HG02981 (cell line): ENCODE results near the gene PAPSS1.
"Not testable (repeated sequence)": the region's sequence is repeated elsewhere in the genome, so short reads cannot be mapped to it uniquely, and the experiment has no call there.

Experiments
- ATAC-seq: cut with Tn5 transposase; IDR thresholded peaks from one replicate; pipeline ENCODE4 v1.9.1; 2021; ENCODE audit warnings: mild to moderate bottlenecking, moderate library complexity; ENCODE audit not compliant: unreplicated experiment

PAPSS1 gene

GRCh38 chr4:107726131-107726925 lies 6.3 kb upstream of the PAPSS1 start:
- ATAC-seq, result not testable (repeated sequence)

DNA sequence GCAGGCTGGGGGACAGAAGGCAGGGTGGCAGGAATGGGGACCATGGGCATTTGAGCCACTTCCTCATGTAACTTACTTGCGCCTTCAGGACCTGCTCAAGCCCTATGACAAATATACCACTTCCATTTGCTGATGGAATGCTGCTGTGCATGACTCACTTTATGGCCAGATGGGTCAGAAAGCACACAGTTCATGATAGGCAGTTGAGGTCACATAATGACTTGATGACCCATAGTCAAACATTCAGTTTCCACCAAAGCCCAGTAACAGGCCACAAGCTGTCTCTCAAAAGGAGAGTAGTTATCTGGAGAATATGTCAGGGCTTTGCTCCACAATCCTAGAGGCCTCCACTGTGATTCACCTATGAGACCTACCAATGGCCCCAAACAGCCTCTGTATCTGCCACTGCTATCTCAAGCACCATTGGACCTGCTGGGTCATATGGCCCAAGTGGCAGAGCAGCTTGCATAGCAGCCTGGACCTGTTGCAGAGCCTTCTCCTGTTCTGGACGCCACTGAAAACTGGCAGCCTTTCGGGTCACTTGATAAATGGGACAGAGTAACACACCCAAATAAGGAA lies 5.3 kb upstream of the PAPSS1 start:
- ATAC-seq, result no peak

DNA sequence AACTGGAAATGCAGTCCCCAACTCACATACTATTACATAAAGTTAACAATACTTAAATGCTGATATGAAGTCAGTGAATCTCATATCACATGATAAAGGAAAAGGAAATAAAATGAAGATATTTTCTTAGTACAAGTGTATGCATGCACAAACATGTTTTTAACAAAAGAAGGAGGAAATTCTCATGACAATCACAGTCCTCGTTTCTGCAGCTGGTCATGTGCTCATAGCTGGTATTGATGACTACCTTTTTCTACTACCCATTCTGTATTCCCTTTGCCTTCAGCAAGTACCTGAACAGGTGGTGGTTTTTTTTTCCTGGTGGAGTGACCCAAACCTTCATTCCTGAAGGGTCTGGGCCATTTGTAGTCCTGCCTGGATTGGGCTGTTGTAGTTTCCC lies 3.3 kb upstream of the PAPSS1 start:
- ATAC-seq, result not testable (repeated sequence)

GRCh38 chr4:107721436-107722100 lies 1.5 kb upstream of the PAPSS1 start:
- no peak for ATAC-seq

DNA sequence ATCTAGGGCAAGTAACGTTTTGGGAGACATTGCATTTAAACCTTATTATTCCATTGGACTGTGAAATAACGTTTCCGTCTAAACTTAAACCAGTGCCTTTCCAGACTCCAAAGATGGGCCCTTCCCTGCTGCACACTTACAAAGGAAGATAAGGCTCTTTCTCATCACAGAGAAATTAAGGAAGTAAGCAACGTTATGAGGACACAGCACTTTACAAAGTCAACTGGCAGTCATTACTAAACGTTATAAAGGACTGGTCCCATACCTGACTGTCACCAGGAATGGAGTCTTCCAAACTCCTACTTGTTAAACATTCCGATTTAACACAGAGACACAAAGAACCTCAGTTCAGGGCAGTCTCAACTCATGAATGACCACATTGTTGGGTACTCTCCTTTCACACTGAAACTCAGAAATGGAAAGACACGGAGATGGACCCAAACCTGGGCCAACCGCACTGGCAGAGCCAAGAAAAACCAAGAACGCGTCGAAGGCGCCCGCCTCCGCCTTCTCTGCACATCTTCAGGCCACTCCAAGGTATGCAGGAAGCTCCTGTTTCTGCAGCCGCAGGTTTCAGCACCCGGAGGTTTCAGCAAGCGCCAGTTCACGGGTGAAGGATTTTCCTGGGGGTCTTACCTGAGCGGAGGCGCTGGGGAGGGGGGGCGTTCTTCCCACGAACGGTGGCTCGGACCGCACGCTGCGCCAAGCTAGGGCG lies 670 bp downstream of the PAPSS1 start:
- peak; percentile 4 for ATAC-seq

GRCh38 chr4:107718351-107718965 lies 1.6 kb downstream of the PAPSS1 start:
- ATAC-seq, result peak; percentile 32

- ATAC-seq, result no peak
Measured at GRCh38 chr4:107714256-107714655, 5.8 kb downstream of the PAPSS1 start.

DNA sequence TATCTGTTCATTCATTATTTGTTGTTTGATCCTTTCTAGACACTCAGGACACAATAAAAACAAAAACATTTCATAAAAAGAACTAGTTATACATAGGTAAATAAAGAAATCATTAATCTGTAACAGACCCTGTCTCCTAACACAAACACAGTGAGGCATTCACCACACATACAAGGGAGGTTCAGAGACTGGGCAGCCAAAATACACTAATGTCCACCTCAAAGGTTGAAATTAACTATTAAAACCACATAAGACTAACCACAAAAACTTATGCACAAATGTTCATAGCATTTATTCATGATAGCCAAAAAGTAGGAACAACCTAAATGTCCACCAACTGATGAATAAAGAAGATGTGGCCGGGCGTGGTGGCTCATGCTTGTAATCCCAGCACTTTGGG lies 7.8 kb downstream of the PAPSS1 start:
- no peak for ATAC-seq

DNA sequence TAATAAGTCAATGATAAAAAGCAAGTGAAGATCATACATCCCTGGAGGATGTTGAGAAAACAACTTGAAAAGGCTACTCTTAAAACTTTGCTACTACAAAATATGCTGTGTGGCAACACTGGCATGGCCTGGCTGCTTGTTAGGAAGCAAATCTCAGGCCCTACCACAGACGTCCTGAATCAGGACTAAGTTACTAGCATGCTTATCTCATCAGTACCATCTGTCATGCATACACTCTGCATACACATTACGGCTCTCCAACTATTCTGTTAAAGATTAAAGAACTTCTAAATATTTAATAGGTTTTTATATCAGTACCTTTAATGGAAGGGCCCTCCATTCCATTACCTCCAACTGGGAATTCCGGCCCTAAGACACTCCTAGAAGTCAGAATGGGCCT lies 8.2 kb downstream of the PAPSS1 start:
- ATAC-seq, result no peak

GRCh38 chr4:107710493-107711459 lies 9.3 kb downstream of the PAPSS1 start:
- no peak for ATAC-seq

DNA sequence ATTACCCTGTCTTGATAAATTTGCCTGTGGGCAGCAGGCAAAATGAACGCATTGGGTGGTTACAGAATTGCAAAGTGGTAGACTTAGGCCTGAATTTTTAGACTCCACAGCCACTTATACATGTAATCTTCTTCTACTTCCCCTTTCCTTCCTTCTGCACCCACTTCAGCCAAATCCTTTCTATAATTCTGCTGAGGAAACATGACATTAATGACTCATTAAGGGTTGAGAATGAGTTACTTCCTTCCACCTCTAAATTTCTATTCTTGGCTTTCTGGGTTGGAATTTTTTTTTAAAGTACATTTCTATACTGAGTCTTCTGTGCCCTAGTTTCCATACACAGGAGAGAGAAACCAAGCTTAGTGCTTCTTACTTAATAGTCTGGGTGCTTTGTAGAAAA lies 10.1 kb downstream of the PAPSS1 start:
- ATAC-seq, result no peak

GRCh38 chr4:107708225-107708624 lies 11.8 kb downstream of the PAPSS1 start:
- ATAC-seq, result no peak

DNA sequence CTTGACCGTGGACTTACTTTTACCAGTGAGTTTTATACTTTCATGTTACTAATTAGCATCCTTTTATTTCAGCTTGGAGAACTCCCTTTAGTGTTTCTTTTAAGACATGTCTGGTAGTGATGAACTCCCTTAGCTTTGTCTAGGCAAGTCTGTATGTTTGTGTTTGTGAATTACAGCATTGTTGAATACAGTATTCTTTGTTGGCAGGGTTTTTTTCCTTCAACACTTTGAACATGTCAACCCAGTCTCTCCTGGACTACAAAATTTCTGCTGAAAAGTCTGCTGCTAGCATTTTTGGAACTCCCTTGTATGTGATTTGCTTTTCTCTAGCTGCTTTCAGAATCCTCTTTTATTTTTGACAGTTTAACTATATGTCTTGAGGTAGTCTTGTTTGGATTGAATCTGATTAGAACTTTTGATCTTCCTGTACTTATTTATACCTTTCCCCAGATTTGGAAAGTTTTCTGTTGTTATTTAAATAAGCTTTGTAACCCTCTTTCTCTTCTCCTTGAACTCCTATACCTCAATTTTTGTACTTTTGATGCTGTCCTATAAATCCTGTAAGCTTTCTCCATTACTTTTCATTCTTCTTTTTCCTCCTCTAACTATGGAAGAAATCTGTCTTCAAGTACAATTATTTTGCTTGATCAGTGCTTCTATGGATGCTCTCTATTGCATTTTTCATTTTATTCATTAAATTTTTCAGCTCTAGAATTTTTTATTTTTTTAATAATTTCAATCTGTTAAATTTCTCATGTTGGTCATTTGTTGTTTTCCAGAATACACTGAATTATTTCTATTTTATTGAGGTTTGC lies 14.1 kb downstream of the PAPSS1 start:
- ATAC-seq, result no peak

GRCh38 chr4:107701565-107701964 lies 18.5 kb downstream of the PAPSS1 start:
- ATAC-seq, result no peak

- no peak for ATAC-seq
Measured at GRCh38 chr4:107699466-107700206, 20.4 kb downstream of the PAPSS1 start.

GRCh38 chr4:107696187-107696586 lies 23.8 kb downstream of the PAPSS1 start:
- ATAC-seq, result not testable (repeated sequence)

DNA sequence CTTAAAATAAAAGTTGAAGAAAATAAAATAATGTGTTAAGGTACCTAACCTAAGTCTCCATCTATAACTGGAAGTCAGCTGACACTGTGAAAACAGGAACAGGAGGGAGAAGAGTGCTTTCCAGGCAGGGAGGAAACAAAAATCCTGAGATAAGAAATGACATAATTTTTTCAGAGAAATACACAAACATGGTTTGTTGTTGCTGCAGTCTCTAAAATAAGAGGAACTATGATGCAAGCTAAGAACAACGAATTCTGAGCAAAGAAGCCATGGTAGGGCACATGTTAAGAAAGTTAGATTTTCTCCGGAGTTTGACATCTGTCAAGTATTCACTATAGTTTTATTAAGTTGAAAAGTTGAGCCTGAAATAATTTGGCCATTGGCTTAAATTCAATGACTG lies 26.9 kb downstream of the PAPSS1 start:
- no peak for ATAC-seq

- ATAC-seq, result no peak
Measured at GRCh38 chr4:107692202-107692601, 27.8 kb downstream of the PAPSS1 start.
